IMR-90 (cell line): ENCODE results near the gene ZDHHC24. TPM values are rescaled to one million over a fixed set of nuclear protein-coding genes. Genes with fewer than 3 reads are reported as not detected.
A peak's percentile ranks its signal among the peaks of the same experiment; 100 is the strongest.

Experiments
- ATAC-seq: fragments of 200-7000 bp; cut with Tn5 transposase; 2 replicates; pipeline ENCODE4 v1.9.1; 2020; ENCODE audit warnings: low read depth, mild to moderate bottlenecking, moderate library complexity
- BruUV-seq: library from RNA; stranded (reverse); fragments of 400-500 nt; replicated peaks from 2 replicates; lab custom pipeline; 2021; lab: Mats Ljungman, UMichigan
- CTCF ChIA-PET: fragments of 300-600 bp; formaldehyde crosslinking; extraction: SDS; loops from one replicate; lab custom pipeline; 2021; ENCODE audit warnings: antibody characterized with exemption; lab: Yijun Ruan, JAX
- POLR2A ChIA-PET: fragments of 300-600 bp; sonication (Branson Sonifier 250); formaldehyde crosslinking; loops from one replicate; lab custom pipeline; 2022; ENCODE audit warnings: antibody characterized with exemption; ENCODE audit not compliant: unreplicated experiment; lab: Charles Lee
- DNase-seq: peaks from one replicate; pipeline ENCODE4 v3.0.0; 2013
- H2AFZ ChIP-seq: replicated peaks from 2 replicates; pipeline ENCODE3; 2013; ENCODE audit warnings: low read length, mild to moderate bottlenecking; ENCODE audit not compliant: poor library complexity
- H2AK5ac ChIP-seq: 2 replicates; pipeline ENCODE4 v1.6.1; 2013; ENCODE audit warnings: low read depth, low read length, inconsistent platforms
- H2AK9ac ChIP-seq: replicated peaks from 2 replicates; pipeline ENCODE3; 2013; ENCODE audit warnings: mild to moderate bottlenecking, low read depth, low read length, moderate library complexity; ENCODE audit not compliant: poor library complexity
- H2BK120ac ChIP-seq: 2 replicates; pipeline ENCODE4 v1.6.1; 2013; ENCODE audit warnings: low read depth, low read length, inconsistent platforms
- H2BK15ac ChIP-seq: 3 replicates; pipeline ENCODE4 v1.6.1; 2013; ENCODE audit warnings: low read depth, low read length, inconsistent platforms
- H2BK20ac ChIP-seq: 2 replicates; pipeline ENCODE4 v1.6.1; 2013; ENCODE audit warnings: low read depth, mild to moderate bottlenecking, inconsistent platforms, low read length, moderate library complexity
- H2BK5ac ChIP-seq: 2 replicates; pipeline ENCODE4 v1.6.1; 2013; ENCODE audit warnings: mild to moderate bottlenecking, low read depth, low read length, inconsistent platforms; ENCODE audit not compliant: poor library complexity, severe bottlenecking
- H3K14ac ChIP-seq: replicated peaks from 2 replicates; pipeline ENCODE4 v1.6.1; 2013; ENCODE audit warnings: low read depth, low read length, inconsistent platforms
- H3K18ac ChIP-seq: 2 replicates; pipeline ENCODE4 v1.6.1; 2013; ENCODE audit warnings: low read depth, low read length, control low read depth
- H3K23ac ChIP-seq: 2 replicates; pipeline ENCODE4 v1.6.1; 2013; ENCODE audit warnings: low read depth, low read length, inconsistent platforms
- H3K27ac ChIP-seq: 2 replicates; pipeline ENCODE4 v1.5.1; 2013; ENCODE audit warnings: mild to moderate bottlenecking, control low read depth, low read length; ENCODE audit not compliant: insufficient read depth
- H3K27me3 ChIP-seq: 2 replicates; pipeline ENCODE4 v1.6.1; 2013; ENCODE audit warnings: low read length; ENCODE audit not compliant: control insufficient read depth, insufficient read depth
- H3K36me3 ChIP-seq: 2 replicates; pipeline ENCODE4 v1.6.1; 2013; ENCODE audit warnings: low read length, mixed read lengths; ENCODE audit not compliant: control insufficient read depth, insufficient read depth
- H3K4ac ChIP-seq: 2 replicates; pipeline ENCODE4 v1.6.1; 2013; ENCODE audit warnings: low read depth, low read length, inconsistent platforms
- H3K4me1 ChIP-seq: 2 replicates; pipeline ENCODE4 v1.6.1; 2013; ENCODE audit warnings: low read length, mixed read lengths; ENCODE audit not compliant: control insufficient read depth, insufficient read depth
- H3K4me2 ChIP-seq: 2 replicates; pipeline ENCODE4 v1.6.1; 2013; ENCODE audit warnings: low read depth, mild to moderate bottlenecking, control low read depth, low read length, moderate library complexity
- H3K4me3 ChIP-seq: 2 replicates; pipeline ENCODE4 v1.5.1; 2013; ENCODE audit warnings: low read depth, mild to moderate bottlenecking, control low read depth, low read length, moderate library complexity; ENCODE audit not compliant: insufficient read depth
- H3K56ac ChIP-seq: 2 replicates; pipeline ENCODE4 v1.6.1; 2013; ENCODE audit warnings: low read length, inconsistent platforms; ENCODE audit not compliant: insufficient read depth; ENCODE audit errors: extremely low read depth
- H3K79me1 ChIP-seq, 2 experiments: 2 replicates each; pipeline ENCODE4 v1.6.1; 2013; ENCODE audit warnings: low read length in 2 of 2, inconsistent platforms in 1 of 2, low read depth in 1 of 2
- H3K9ac ChIP-seq: 2 replicates; pipeline ENCODE4 v1.6.1; 2013; ENCODE audit warnings: low read depth, low read length, control low read depth
- H3K9me1 ChIP-seq: 2 replicates; pipeline ENCODE4 v1.6.1; 2013; ENCODE audit warnings: low read length, inconsistent platforms; ENCODE audit not compliant: insufficient read depth
- H3K9me3 ChIP-seq: 2 replicates; pipeline ENCODE4 v1.6.1; 2013; ENCODE audit warnings: low read length; ENCODE audit not compliant: control insufficient read depth, insufficient read depth
- H4K20me1 ChIP-seq: 2 replicates; pipeline ENCODE4 v1.6.1; 2013; ENCODE audit warnings: low read length, inconsistent platforms; ENCODE audit not compliant: insufficient read depth
- H4K5ac ChIP-seq: 2 replicates; pipeline ENCODE4 v1.6.1; 2013; ENCODE audit warnings: mild to moderate bottlenecking, low read depth, low read length, control low read depth
- H4K8ac ChIP-seq, 2 experiments: 2 replicates each; pipeline ENCODE4 v1.6.1; 2013; ENCODE audit warnings: low read depth in 2 of 2, low read length in 2 of 2, control low read depth in 1 of 2, inconsistent platforms in 1 of 2
- H4K91ac ChIP-seq: 2 replicates; pipeline ENCODE4 v1.6.1; 2013; ENCODE audit warnings: low read depth, low read length, inconsistent platforms; ENCODE audit not compliant: insufficient read depth
- BHLHE40 ChIP-seq: fragments of 150-350 bp; IDR thresholded peaks from 2 replicates; pipeline ENCODE4 v1.6.1; 2016; ENCODE audit warnings: mild to moderate bottlenecking, low read depth, low read length
- CEBPB ChIP-seq: IDR thresholded peaks from 2 replicates; pipeline ENCODE4 v1.6.1; 2012; ENCODE audit warnings: low read depth, low read length, improper control_type of control experiment
- CHD1 ChIP-seq: IDR thresholded peaks from 2 replicates; pipeline ENCODE4 v1.6.1; 2012; ENCODE audit warnings: low read depth, low read length, improper control_type of control experiment
- CTCF ChIP-seq: conservative IDR thresholded peaks from 2 replicates; pipeline ENCODE4 v1.5.1; 2012; ENCODE audit warnings: mild to moderate bottlenecking, low read depth, low read length, improper control_type of control experiment
- FOS ChIP-seq: fragments of 150-350 bp; IDR thresholded peaks from 2 replicates; pipeline ENCODE4 v1.6.1; 2016; ENCODE audit warnings: low read depth, low read length
- MAFK ChIP-seq: IDR thresholded peaks from 2 replicates; pipeline ENCODE4 v1.6.1; 2012; ENCODE audit warnings: low read depth, low read length, improper control_type of control experiment
- MAZ ChIP-seq: IDR thresholded peaks from 2 replicates; pipeline ENCODE4 v1.6.1; 2012; ENCODE audit warnings: low read depth, mild to moderate bottlenecking, low read length, improper control_type of control experiment, moderate library complexity, borderline replicate concordance
- POLR2A ChIP-seq: IDR thresholded peaks from 2 replicates; pipeline ENCODE4 v1.6.1; 2012; ENCODE audit warnings: mild to moderate bottlenecking, low read depth, low read length
- RAD21 ChIP-seq: IDR thresholded peaks from 2 replicates; pipeline ENCODE4 v1.6.1; 2012; ENCODE audit warnings: low read length, improper control_type of control experiment
- RFX5 ChIP-seq: IDR thresholded peaks from 2 replicates; pipeline ENCODE4 v1.8.0; 2012; ENCODE audit warnings: low read depth, mild to moderate bottlenecking, low read length, moderate library complexity
- SMC3 ChIP-seq: fragments of 150-350 bp; IDR thresholded peaks from 2 replicates; pipeline ENCODE4 v1.6.1; 2016; ENCODE audit warnings: low read depth, mild to moderate bottlenecking, antibody characterized with exemption, low read length, moderate library complexity
- WGBS, 2 experiments: methylation state at CpG; one replicate each; pipeline versions ENCODE4 v1.1.5 to v1.1.7; 2013; ENCODE audit warnings: missing lambda C conversion rate in 2 of 2; ENCODE audit not compliant: insufficient read length in 1 of 2; ENCODE audit errors: extremely low coverage in 2 of 2; 5-methylcytosine and 5-hydroxymethylcytosine counted together
- dilution Hi-C: fragments of 300-500 bp; cut with HindIII; formaldehyde crosslinking; loops from one replicate; pipeline ENCODE4 v1.14.3; 2018; ENCODE audit warnings: low sequenced_read_pairs; ENCODE audit not compliant: unreplicated experiment
- in situ Hi-C: fragments of 300-500 bp; cut with MboI; formaldehyde crosslinking; loops from 3 replicates; pipeline ENCODE4 v1.14.3; 2019; ENCODE audit warnings: low sequenced_read_pairs, inconsistent platforms, mixed read lengths
- intact Hi-C: fragments of 100-400 bp; cut with micrococcal nuclease; formaldehyde crosslinking; loops from 2 replicates; pipeline ENCODE4 v1.10.0; 2022
- polyA plus RNA-seq, 3 experiments: library from polyadenylated mRNA; depleted of rRNA; stranded (reverse); fragments of >200 nt; gene quantifications; 2 replicates each; pipeline ENCODE4 v1.2.3, GENCODE V29; 2012; ENCODE audit warnings: low replicate concordance in 1 of 3
- total RNA-seq: library from RNA; depleted of rRNA; stranded (reverse); fragments of >200 nt; gene quantifications from 2 replicates; pipeline ENCODE4 v1.2.3, GENCODE V29; 2012

ZDHHC24 gene
- total and polyA plus RNA-seq, 2 of the 4 experiments (the other 2 are of a cell fraction), result 3.2 to 10.9 TPM

DNA sequence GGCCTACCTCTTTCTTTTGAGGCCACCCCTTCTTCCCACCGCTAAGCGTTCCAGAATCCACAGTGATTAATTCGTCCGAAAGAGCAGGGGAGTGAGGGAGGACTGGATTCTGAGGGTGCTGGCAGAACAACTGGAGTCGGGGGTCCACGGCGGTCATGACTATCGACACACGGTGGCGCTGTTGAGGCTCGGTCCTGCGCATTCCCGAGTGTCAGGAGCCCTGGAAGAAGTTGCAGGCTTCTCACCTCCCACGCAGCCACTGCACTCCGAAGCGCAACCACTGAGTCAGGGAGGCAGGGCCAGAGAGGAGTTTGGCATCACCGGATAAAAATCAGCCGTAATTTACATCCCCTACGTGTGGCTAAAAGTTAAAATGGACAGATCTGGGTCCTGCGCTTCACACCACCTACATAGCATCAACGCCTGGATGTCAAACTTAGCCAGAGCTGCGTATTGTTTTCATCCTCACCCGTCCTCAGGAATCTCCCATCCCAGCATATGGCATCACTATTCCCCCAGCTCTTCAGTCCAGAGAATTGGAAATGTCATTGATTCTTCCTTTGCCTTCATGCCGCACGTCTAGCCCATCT is 33.3 kb upstream of the ZDHHC24 start:
- BruUV-seq, result no TSS peak
- Histone ChIP-seq H3K23ac (no peak overlapping the region), H4K20me1 (no peaks in the 10 kb centered on the region), H3K9me1 (no peaks in the 10 kb centered on the region), H2BK15ac (no peak overlapping the region), H3K27ac (no peak overlapping the region), H3K9me3 (0 out of 2 replicates have a peak, but pooled peaks cover 2% of the 10 kb centered on the region), H2AK9ac (peak overlapping the region; percentile 22), H3K18ac (no peak overlapping the region), H2BK120ac (no peak overlapping the region), H3K27me3 (no peaks in the 10 kb centered on the region), H3K79me1 (no peaks in the 10 kb centered on the region), H2AK5ac (no peak overlapping the region), H3K36me3 (no peaks in the 10 kb centered on the region), H3K4me3 (no peak overlapping the region), H3K14ac (no peak overlapping the region), H3K4ac (no peak overlapping the region), H3K4me2 (peak overlapping the region; percentile 38; the same call in 1 of the 2 replicates), H4K8ac (no peak overlapping the region), H4K91ac (no peak overlapping the region), H2BK5ac (no peak overlapping the region), H3K4me1 (peaks cover 6% of the 10 kb centered on the region), H4K5ac (no peak overlapping the region), H3K56ac (no peak overlapping the region), H3K9ac (no peak overlapping the region), H2BK20ac (no peak overlapping the region), H2AFZ (peak overlapping the region; percentile 76)
- in situ Hi-C loops (loop anchor here (10.0 kb wide), 1 partner anchor 256 kb away; no protein-coding TSS in a partner anchor), intact Hi-C loops (loop anchor here (1.0 to 2.0 kb wide), 3 partner anchors 62 to 256 kb away; no protein-coding TSS in a partner anchor), dilution Hi-C loops (no loop called here)
- peak; percentile 93 for ATAC-seq
- WGBS, 2 experiments, result 39% methylated on average over 10 of the region's 25 CpGs; no CpG with 5 or more reads in 1 of the 2 experiments
- DNase-seq, result peak; percentile 77
- CTCF ChIA-PET, result interaction anchor here (0.6 to 1.3 kb wide), 4 partner anchors 13 to 100 kb away, joined by 3 to 5 read pairs (median 4); partner anchors contain the start of genes CCDC87 and CCS
- TF ChIP-seq FOS (0 out of 2 replicates have a peak, but pooled peaks have one; percentile 26), RFX5 (no peak), CTCF (peak; percentile 82), MAZ (0 out of 2 replicates have a peak, but pooled peaks have one; percentile 13), CEBPB (peak; percentile 36; the same call in 1 of the 2 replicates), RAD21 (peak; percentile 85), CHD1 (no peak), POLR2A (no peak), BHLHE40 (peak; percentile 32; the same call in 1 of the 2 replicates), SMC3 (peak; percentile 86), MAFK (no peak)
- POLR2A ChIA-PET, result no interaction called here
